HAP-1 (cell line): Measurements from ENCODE around the gene OR6C1.
"Not testable (repeated sequence)": the region's sequence is repeated elsewhere in the genome, so short reads cannot be mapped to it uniquely, and the experiment has no call there.

Experiments
- DNase-seq, 2 experiments: peaks; one replicate each; pipeline ENCODE4 v3.0.0-alpha.2; 2016 to 2020; ENCODE audit warnings: low spot score in 2 of 2
- H3K27me3 ChIP-seq: fragments of 250-450 bp; sonication (Bioruptor Pico); 2 replicates; pipeline ENCODE4 v1.5.1; 2020; ENCODE audit warnings: low read depth, mild to moderate bottlenecking, moderate library complexity
- H3K36me3 ChIP-seq: fragments of 250-450 bp; sonication (Bioruptor Pico); replicated peaks from 2 replicates; pipeline ENCODE4 v1.5.1; 2020; ENCODE audit warnings: mild to moderate bottlenecking
- H3K4me1 ChIP-seq: fragments of 250-450 bp; sonication (Bioruptor Pico); 2 replicates; pipeline ENCODE4 v1.5.1; 2020; ENCODE audit warnings: mild to moderate bottlenecking
- H3K4me3 ChIP-seq: fragments of 250-450 bp; sonication (Bioruptor Pico); 2 replicates; pipeline ENCODE4 v1.5.1; 2020; ENCODE audit warnings: mild to moderate bottlenecking, moderate library complexity
- H3K9me3 ChIP-seq: fragments of 250-450 bp; sonication (Bioruptor Pico); 2 replicates; pipeline ENCODE4 v1.5.1; 2020; ENCODE audit warnings: mild to moderate bottlenecking, moderate library complexity
- in situ Hi-C: fragments of 300-500 bp; cut with MboI; formaldehyde crosslinking; loops from 3 replicates; pipeline ENCODE4 v1.14.3; 2020; ENCODE audit warnings: low sequenced_read_pairs, inconsistent platforms, mixed read lengths

Gene OR6C1

GRCh38 chr12:55314043-55314442, at the start of gene OR6C1:
Gene OR6C1 (plus strand): TSS chr12:55314343. CDS start chr12:55320600, 6,257 bp downstream.
- H3K4me3 ChIP-seq = no peak within 1 kb of the TSS
- in situ Hi-C loops = no loop called here
- H3K27me3 ChIP-seq = no peaks in the 10 kb centered on the region
- DNase-seq = no peak
- no peaks in the 10 kb centered on the region for H3K36me3 ChIP-seq
- H3K9me3 ChIP-seq = no peaks in the 10 kb centered on the region
- H3K4me1 ChIP-seq = no peaks in the 10 kb centered on the region

GRCh38 chr12:55280991-55281390, 33.2 kb upstream of the OR6C1 start:
- no peak overlapping the region for H3K4me3 ChIP-seq
- H3K9me3 ChIP-seq = no peaks in the 10 kb centered on the region
- in situ Hi-C loops = no loop called here
- H3K36me3 ChIP-seq = no peaks in the 10 kb centered on the region
- DNase-seq = no peak
- H3K27me3 ChIP-seq = no peaks in the 10 kb centered on the region
- H3K4me1 ChIP-seq = no peaks in the 10 kb centered on the region

GRCh38 chr12:55289999-55290398, 24.1 kb upstream of the OR6C1 start:
- H3K4me1 ChIP-seq = no peaks in the 10 kb centered on the region
- no peak overlapping the region for H3K4me3 ChIP-seq
- no peaks in the 10 kb centered on the region for H3K9me3 ChIP-seq
- no peaks in the 10 kb centered on the region for H3K27me3 ChIP-seq
- in situ Hi-C loops = no loop called here
- no peaks in the 10 kb centered on the region for H3K36me3 ChIP-seq
- DNase-seq = no peak

- no peak for DNase-seq
- Histone ChIP-seq H3K4me3 (no peak within 1 kb of the TSS), H3K4me1 (no peaks in the 10 kb centered on the region), H3K36me3 (no peaks in the 10 kb centered on the region), H3K27me3 (0 out of 2 replicates have a peak, but pooled peaks cover 2% of the 10 kb centered on the region), H3K9me3 (no peaks in the 10 kb centered on the region)
- in situ Hi-C loops = no loop called here
Measured at GRCh38 chr12:55296469-55296868, 17.7 kb upstream of the OR6C1 start, which contains the start of gene OR6C6. Gene OR6C6 (minus strand): TSS chr12:55296569. CDS start chr12:55295232, 1,337 bp downstream.

- in situ Hi-C loops = no loop called here
- no peaks in the 10 kb centered on the region for H3K4me1 ChIP-seq
Measured at GRCh38 chr12:55320201-55320600, 6.1 kb downstream of the OR6C1 start.

GRCh38 chr12:55325801-55326200, 11.7 kb downstream of the OR6C1 start:
- H3K4me1 ChIP-seq, DNase-seq, H3K9me3 ChIP-seq, in situ Hi-C loops, H3K36me3 ChIP-seq, H3K27me3 ChIP-seq, H3K4me3 ChIP-seq: not testable (repeated sequence)

More at GRCh38 chr12:55320201-55320600, 6.1 kb downstream of the OR6C1 start:
- no peaks in the 10 kb centered on the region for H3K9me3 ChIP-seq
- H3K36me3 ChIP-seq = no peaks in the 10 kb centered on the region
- DNase-seq = no peak
- H3K27me3 ChIP-seq = no peaks in the 10 kb centered on the region
- no peak overlapping the region for H3K4me3 ChIP-seq

- H3K4me1 ChIP-seq = no peaks in the 10 kb centered on the region
- no peaks in the 10 kb centered on the region for H3K36me3 ChIP-seq
- H3K9me3 ChIP-seq = no peaks in the 10 kb centered on the region
- H3K4me3 ChIP-seq = no peak within 1 kb of the TSS
- H3K27me3 ChIP-seq = no peaks in the 10 kb centered on the region
- in situ Hi-C loops = no loop called here
- no peak for DNase-seq
Measured at GRCh38 chr12:55330446-55330845, 16.3 kb downstream of the OR6C1 start, which contains the start of gene OR6C3. Gene OR6C3 (plus strand): TSS chr12:55330746. CDS start chr12:55331701, 955 bp downstream.

GRCh38 chr12:55336002-55336401, 21.9 kb downstream of the OR6C1 start:
- Histone ChIP-seq H3K36me3 (no peaks in the 10 kb centered on the region), H3K9me3 (no peaks in the 10 kb centered on the region), H3K4me3 (no peak overlapping the region), H3K27me3 (no peaks in the 10 kb centered on the region), H3K4me1 (no peaks in the 10 kb centered on the region)
- DNase-seq = no peak
- in situ Hi-C loops = no loop called here

- H3K36me3 ChIP-seq, H3K27me3 ChIP-seq, H3K4me3 ChIP-seq, DNase-seq, H3K4me1 ChIP-seq, H3K9me3 ChIP-seq, in situ Hi-C loops: not testable (repeated sequence)
Measured at GRCh38 chr12:55355338-55355737, 41.2 kb downstream of the OR6C1 start.

- Histone ChIP-seq H3K4me1 (no peaks in the 10 kb centered on the region), H3K9me3 (no peaks in the 10 kb centered on the region), H3K4me3 (no peak within 1 kb of the TSS), H3K36me3 (no peaks in the 10 kb centered on the region), H3K27me3 (no peaks in the 10 kb centered on the region)
- no peak for DNase-seq
- in situ Hi-C loops = no loop called here
Measured at GRCh38 chr12:55362675-55363074, 48.5 kb downstream of the OR6C1 start, which contains the start of gene OR6C75. Gene OR6C75 (plus strand): TSS chr12:55362975. CDS start chr12:55365111, 2,136 bp downstream.

- Histone ChIP-seq H3K27me3 (no peaks in the 10 kb centered on the region), H3K4me1 (no peaks in the 10 kb centered on the region), H3K4me3 (no peak overlapping the region), H3K36me3 (no peaks in the 10 kb centered on the region), H3K9me3 (no peaks in the 10 kb centered on the region)
- in situ Hi-C loops = no loop called here
- DNase-seq = no peak
Measured at GRCh38 chr12:55365086-55365485, 50.9 kb downstream of the OR6C1 start.
